ENCODE data around the gene PRAMEF8.
"Not testable (repeated sequence)": the region's sequence is repeated elsewhere in the genome, so short reads cannot be mapped to it uniquely, and the experiment has no call there.

DNA sequence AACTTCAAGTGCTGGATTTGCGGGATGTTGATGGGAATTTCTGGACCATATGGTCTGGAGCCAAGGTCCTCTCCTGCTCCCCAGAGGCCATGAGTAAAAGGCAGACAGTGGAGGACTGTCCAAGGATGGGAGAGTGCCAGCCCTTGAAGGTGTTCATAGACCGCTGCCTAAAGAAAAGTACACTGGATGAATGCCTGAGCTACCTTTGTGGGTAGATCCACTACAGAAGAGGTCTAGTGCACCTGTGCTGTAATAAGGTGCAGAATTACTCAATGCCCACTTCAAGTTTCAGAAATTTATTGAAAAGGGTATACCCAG lies 38.4 kb downstream of the PRAMEF8 start:
- not testable (repeated sequence) for TF ChIP-seq POLR2A, POLR2AphosphoS5 (IDR thresholded peaks at IDR 0.05)
- TF ChIP-seq, protein P1, sequence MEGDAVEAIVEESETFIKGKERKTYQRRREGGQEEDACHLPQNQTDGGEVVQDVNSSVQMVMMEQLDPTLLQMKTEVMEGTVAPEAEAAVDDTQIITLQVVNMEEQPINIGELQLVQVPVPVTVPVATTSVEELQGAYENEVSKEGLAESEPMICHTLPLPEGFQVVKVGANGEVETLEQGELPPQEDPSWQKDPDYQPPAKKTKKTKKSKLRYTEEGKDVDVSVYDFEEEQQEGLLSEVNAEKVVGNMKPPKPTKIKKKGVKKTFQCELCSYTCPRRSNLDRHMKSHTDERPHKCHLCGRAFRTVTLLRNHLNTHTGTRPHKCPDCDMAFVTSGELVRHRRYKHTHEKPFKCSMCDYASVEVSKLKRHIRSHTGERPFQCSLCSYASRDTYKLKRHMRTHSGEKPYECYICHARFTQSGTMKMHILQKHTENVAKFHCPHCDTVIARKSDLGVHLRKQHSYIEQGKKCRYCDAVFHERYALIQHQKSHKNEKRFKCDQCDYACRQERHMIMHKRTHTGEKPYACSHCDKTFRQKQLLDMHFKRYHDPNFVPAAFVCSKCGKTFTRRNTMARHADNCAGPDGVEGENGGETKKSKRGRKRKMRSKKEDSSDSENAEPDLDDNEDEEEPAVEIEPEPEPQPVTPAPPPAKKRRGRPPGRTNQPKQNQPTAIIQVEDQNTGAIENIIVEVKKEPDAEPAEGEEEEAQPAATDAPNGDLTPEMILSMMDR (IDR thresholded peaks at IDR 0.05), result not testable (repeated sequence)
